Measurements from ENCODE around the gene CKS2.

The CKS2 gene

DNA sequence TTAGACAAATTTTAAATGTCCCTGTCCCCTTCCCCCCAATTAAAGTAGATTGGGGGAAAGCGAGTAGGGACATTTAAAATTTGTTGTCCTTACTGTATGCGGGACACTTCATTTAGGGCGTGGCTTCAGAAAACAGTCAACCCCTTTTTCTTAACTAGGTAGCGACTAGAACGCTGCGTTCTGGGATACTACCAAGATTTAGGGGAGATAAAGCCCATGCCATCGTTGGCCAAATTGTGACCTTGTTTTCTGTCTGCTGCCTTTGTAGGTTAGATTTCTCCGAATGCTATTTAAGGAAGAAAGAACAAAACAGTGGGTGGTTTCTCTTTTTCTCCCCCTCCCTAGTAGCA is 1.2 kb downstream of the CKS2 start:
- no peak for DNase-seq (ENCODE audit: low read depth)
- TF ChIP-seq, protein P1, sequence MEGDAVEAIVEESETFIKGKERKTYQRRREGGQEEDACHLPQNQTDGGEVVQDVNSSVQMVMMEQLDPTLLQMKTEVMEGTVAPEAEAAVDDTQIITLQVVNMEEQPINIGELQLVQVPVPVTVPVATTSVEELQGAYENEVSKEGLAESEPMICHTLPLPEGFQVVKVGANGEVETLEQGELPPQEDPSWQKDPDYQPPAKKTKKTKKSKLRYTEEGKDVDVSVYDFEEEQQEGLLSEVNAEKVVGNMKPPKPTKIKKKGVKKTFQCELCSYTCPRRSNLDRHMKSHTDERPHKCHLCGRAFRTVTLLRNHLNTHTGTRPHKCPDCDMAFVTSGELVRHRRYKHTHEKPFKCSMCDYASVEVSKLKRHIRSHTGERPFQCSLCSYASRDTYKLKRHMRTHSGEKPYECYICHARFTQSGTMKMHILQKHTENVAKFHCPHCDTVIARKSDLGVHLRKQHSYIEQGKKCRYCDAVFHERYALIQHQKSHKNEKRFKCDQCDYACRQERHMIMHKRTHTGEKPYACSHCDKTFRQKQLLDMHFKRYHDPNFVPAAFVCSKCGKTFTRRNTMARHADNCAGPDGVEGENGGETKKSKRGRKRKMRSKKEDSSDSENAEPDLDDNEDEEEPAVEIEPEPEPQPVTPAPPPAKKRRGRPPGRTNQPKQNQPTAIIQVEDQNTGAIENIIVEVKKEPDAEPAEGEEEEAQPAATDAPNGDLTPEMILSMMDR (IDR thresholded peaks at IDR 0.05; ENCODE audit: low read depth, low read length, missing control alignments): no peak
- H3K4me3 ChIP-seq (ENCODE audit: low read depth, low read length): peak overlapping the region; percentile 83
- in situ Hi-C loops (cut with HindIII; ENCODE audit: low sequenced_read_pairs): loop anchor here (10.0 kb wide), 1 partner anchor 623 kb away; no protein-coding TSS in a partner anchor

DNA sequence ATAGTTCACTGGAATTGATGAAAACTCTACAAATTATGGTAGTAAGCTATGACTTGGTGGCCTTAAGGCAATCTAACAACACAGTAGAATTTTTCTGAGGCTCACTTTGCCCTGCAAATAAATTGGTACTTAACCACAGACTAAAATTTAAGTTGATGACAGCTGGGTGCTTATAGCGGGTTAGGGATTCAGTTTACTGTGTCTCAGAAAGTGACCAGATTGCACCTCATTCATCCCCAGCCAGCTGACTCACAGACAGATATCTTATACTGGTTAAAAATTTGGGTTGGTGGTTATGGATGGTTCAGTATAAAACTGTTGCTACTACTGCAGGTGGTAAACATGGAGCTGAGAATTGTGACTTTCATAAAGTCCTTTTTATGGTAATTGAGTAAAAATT is 2.8 kb downstream of the CKS2 start:
- in situ Hi-C loops (cut with HindIII; ENCODE audit: low sequenced_read_pairs): loop anchor here (10.0 kb wide), 1 partner anchor 621 kb away; no protein-coding TSS in a partner anchor
- TF ChIP-seq, protein P1 (IDR thresholded peaks at IDR 0.05; ENCODE audit: low read depth, low read length, missing control alignments): no peak
- no peak for DNase-seq (ENCODE audit: low read depth)
- H3K4me3 ChIP-seq (ENCODE audit: low read depth, low read length): peak overlapping the region; percentile 83

DNA sequence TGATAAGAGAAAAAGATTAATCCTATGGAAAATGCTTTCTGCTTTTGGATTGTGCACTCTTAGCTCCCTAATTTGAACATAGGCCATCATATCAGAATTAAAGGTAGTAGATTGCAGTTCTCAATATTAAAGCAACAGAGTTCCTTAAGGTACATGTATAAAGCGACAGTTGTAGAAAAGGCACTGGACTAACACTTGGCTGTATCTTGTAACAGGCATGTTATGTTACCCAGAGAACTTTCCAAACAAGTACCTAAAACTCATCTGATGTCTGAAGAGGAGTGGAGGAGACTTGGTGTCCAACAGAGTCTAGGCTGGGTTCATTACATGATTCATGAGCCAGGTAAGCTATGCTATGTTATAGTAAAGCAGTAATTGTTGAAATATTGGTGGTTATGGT is 4.0 kb downstream of the CKS2 start:
- in situ Hi-C loops (cut with HindIII; ENCODE audit: low sequenced_read_pairs): loop anchor here (10.0 kb wide), 1 partner anchor 620 kb away; no protein-coding TSS in a partner anchor
- no peak for DNase-seq (ENCODE audit: low read depth)

DNA sequence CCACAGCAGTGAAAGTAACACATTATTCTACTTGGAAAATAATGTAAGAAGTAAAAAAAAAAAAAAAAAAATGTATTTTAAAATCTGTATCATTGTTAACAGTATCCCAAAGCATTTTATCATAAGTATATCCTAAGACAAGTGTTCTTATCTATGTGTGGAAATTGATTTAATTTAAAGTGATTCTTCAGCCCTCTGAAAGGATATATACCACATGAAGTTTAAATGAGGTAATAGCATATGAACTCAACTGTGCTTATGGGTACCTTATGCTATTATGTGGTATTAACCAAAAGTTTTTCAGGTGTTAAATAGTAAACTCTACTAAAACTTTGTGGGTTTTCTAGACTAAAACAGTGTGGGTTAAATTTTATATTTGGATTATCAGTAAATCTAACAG is 4.5 kb downstream of the CKS2 start:
- H3K4me3 ChIP-seq (ENCODE audit: low read depth, low read length): no peak overlapping the region
- TF ChIP-seq, protein P1 (IDR thresholded peaks at IDR 0.05; ENCODE audit: low read depth, low read length, missing control alignments): no peak
- in situ Hi-C loops (cut with HindIII; ENCODE audit: low sequenced_read_pairs): loop anchor here (10.0 kb wide), 1 partner anchor 619 kb away; no protein-coding TSS in a partner anchor
- no peak for DNase-seq (ENCODE audit: low read depth)

More for the DNA sequence above, 4.0 kb downstream of the CKS2 start:
- TF ChIP-seq, protein P1 (IDR thresholded peaks at IDR 0.05; ENCODE audit: low read depth, low read length, missing control alignments): no peak
- no peak overlapping the region for H3K4me3 ChIP-seq (ENCODE audit: low read depth, low read length)

DNA sequence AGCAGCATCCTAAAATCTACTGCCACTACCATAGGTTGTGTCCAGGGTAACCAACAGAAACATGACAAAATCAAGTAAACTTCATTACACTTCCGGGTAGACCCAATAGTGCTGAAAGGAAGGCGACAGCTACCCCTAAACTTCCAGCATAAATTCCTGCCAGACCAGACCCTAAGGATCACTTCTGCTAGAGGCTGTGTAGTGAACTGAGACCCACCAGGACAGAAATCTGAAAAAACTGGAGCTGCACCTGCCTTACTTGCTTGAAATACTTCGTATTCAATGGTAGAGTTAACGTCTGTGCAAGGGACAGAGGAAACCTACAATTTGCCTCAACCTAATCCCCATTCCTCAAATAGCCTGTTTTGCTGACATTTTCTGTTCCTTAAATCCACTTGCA is 6.3 kb downstream of the CKS2 start:
- in situ Hi-C loops (cut with HindIII; ENCODE audit: low sequenced_read_pairs): loop anchor here (10.0 kb wide), 1 partner anchor 618 kb away; no protein-coding TSS in a partner anchor
- DNase-seq (ENCODE audit: low read depth): no peak
- H3K4me3 ChIP-seq (ENCODE audit: low read depth, low read length): no peak overlapping the region
- TF ChIP-seq, protein P1 (IDR thresholded peaks at IDR 0.05; ENCODE audit: low read depth, low read length, missing control alignments): no peak

DNA sequence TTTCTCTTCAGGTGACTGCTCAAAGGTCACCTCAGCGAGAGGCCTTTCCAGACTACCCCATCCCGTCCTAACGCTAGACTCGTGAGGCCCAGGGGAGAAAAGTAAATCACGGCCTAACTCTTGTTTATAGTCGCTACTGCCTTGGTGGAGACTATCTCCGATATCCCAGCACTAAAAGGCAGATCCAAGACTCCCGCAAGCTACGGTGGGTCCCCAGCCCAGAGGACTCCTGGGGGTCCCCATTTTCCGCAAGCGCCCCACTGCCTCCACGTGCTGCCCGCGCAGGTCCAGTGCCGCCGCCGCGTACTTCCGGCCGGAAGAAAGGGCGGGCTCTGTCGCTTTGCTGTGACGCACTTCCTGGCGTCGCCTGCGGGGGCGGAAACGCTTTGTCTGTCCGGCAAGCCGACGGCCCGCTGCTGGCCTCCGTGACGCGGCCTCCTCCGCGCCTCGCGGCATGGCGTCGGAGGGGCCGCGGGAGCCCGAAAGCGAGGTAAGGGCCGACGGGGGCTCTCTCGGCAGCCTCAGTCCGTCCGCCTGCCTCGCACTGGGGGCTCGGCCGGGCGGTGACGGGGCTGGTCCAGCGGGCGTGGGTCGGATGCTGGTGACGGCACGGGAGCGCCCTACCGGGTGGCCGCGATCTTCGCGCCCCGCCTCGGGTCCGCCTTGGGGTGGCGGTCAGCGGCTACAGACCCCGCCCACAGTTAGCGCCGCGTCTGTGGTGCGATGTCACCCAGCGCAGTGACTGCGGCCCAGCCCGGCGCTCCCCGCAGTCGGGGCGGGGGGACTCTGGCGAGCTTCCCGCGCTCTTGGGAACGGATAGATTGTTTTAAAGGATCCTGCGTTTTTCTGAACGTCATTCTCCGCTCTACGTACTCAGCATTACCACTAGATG is 7.4 kb downstream of the CKS2 start, which contains the start of gene SECISBP2:
SECISBP2 (plus strand) TSS at position 378 of the 892 bp plus-strand sequence; CDS start at position 455, 77 bp downstream.
- in situ Hi-C loops (cut with HindIII; ENCODE audit: low sequenced_read_pairs): loop anchor here (10.0 kb wide), 1 partner anchor 616 kb away; no protein-coding TSS in a partner anchor
- DNase-seq (ENCODE audit: low read depth): peak; percentile 95
- TF ChIP-seq, protein P1 (IDR thresholded peaks at IDR 0.05; ENCODE audit: low read depth, low read length, missing control alignments): peak; percentile 76
- peak within 1 kb of the TSS; percentile 68 for H3K4me3 ChIP-seq (ENCODE audit: low read depth, low read length)

Data from astrocyte of the cerebellum (primary cell).